PC-3 (cell line): ENCODE results near the gene HBM. TPM values are rescaled to one million over a fixed set of nuclear protein-coding genes. Genes with fewer than 3 reads are reported as not detected.
"Not testable (repeated sequence)": the region's sequence is repeated elsewhere in the genome, so short reads cannot be mapped to it uniquely, and the experiment has no call there.

ENCODE experiments used
- ATAC-seq: fragments of 200-7000 bp; cut with Tn5 transposase; 2 replicates; pipeline ENCODE4 v1.9.1; 2020; ENCODE audit warnings: mild to moderate bottlenecking, moderate library complexity
- BruUV-seq: library from RNA; stranded (reverse); fragments of 400-500 nt; replicated peaks from 2 replicates; lab custom pipeline; 2021; lab: Mats Ljungman, UMichigan
- CTCF ChIA-PET: fragments of 300-600 bp; sonication (Branson Sonifier 250); formaldehyde crosslinking; loops from one replicate; lab custom pipeline; 2022; ENCODE audit warnings: antibody characterized with exemption; lab: Charles Lee
- POLR2A ChIA-PET: fragments of 300-600 bp; sonication (Branson Sonifier 250); formaldehyde crosslinking; loops from one replicate; lab custom pipeline; 2022; ENCODE audit warnings: antibody characterized with exemption; ENCODE audit not compliant: unreplicated experiment; lab: Charles Lee
- DNase-seq: peaks from one replicate; pipeline ENCODE4 v3.0.0-alpha.2; 2015
- H2AFZ ChIP-seq: fragments of 300-600 bp; sonication (generic); 2 replicates; pipeline ENCODE4 v1.6.0; 2016; ENCODE audit warnings: antibody characterized with exemption, low read length
- H3F3A ChIP-seq: fragments of 300-600 bp; sonication (generic); one replicate; pipeline ENCODE4 v1.6.0; 2017; ENCODE audit warnings: antibody characterized with exemption, low read length, control low read depth, mild to moderate bottlenecking; ENCODE audit not compliant: unreplicated experiment
- H3K27ac ChIP-seq: fragments of 300-600 bp; sonication (generic); 2 replicates; pipeline ENCODE4 v1.5.1; 2016; ENCODE audit warnings: mild to moderate bottlenecking, low read length
- H3K27me3 ChIP-seq: fragments of 300-600 bp; sonication (generic); 2 replicates; pipeline ENCODE4 v1.6.1; 2016; ENCODE audit warnings: low read length, mixed read lengths
- H3K36me3 ChIP-seq: fragments of 300-600 bp; sonication (generic); 2 replicates; pipeline ENCODE4 v1.6.1; 2016; ENCODE audit warnings: low read depth, mixed run types, low read length, mixed read lengths
- H3K4me1 ChIP-seq: fragments of 300-600 bp; sonication (generic); 2 replicates; pipeline ENCODE4 v1.5.1; 2016; ENCODE audit warnings: low read length; ENCODE audit not compliant: insufficient read depth
- H3K4me2 ChIP-seq: fragments of 300-600 bp; sonication (generic); 2 replicates; pipeline ENCODE4 v1.6.0; 2016; ENCODE audit warnings: low read length
- H3K4me3 ChIP-seq: fragments of 300-600 bp; sonication (generic); 2 replicates; pipeline ENCODE4 v1.5.1; 2016; ENCODE audit warnings: mild to moderate bottlenecking, low read length, mixed read lengths
- H3K79me2 ChIP-seq: fragments of 300-600 bp; sonication (generic); 2 replicates; pipeline ENCODE4 v1.6.1; 2017; ENCODE audit warnings: low read length, mixed read lengths
- H3K9ac ChIP-seq: fragments of 300-600 bp; sonication (generic); 2 replicates; pipeline ENCODE4 v1.6.0; 2016; ENCODE audit warnings: mild to moderate bottlenecking, low read length
- H3K9me2 ChIP-seq: fragments of 300-600 bp; sonication (generic); replicated peaks from 2 replicates; pipeline ENCODE4 v1.6.1; 2016; ENCODE audit warnings: mixed run types, low read length, mixed read lengths
- H3K9me3 ChIP-seq: fragments of 300-600 bp; sonication (generic); 2 replicates; pipeline ENCODE4 v1.6.1; 2016; ENCODE audit warnings: low read length, mixed read lengths
- H4K20me1 ChIP-seq: fragments of 300-600 bp; sonication (generic); 2 replicates; pipeline ENCODE4 v1.6.1; 2016; ENCODE audit warnings: low read length, mixed read lengths
- CTCF ChIP-seq: fragments of 300-600 bp; sonication (generic); conservative IDR thresholded peaks from 2 replicates; pipeline ENCODE4 v1.5.1; 2017; ENCODE audit warnings: antibody characterized with exemption, low read depth, mild to moderate bottlenecking, low read length
- EZH2 ChIP-seq: fragments of 300-600 bp; sonication (generic); IDR thresholded peaks from one replicate; pipeline ENCODE4 v1.6.1; 2017; ENCODE audit warnings: antibody characterized with exemption, mild to moderate bottlenecking, low read length; ENCODE audit not compliant: unreplicated experiment
- EZH2phosphoT487 ChIP-seq: fragments of 300-600 bp; sonication (generic); IDR thresholded peaks from 2 replicates; pipeline ENCODE4 v1.6.1; 2018; ENCODE audit warnings: mild to moderate bottlenecking, antibody characterized with exemption, low read length, borderline replicate concordance
- intact Hi-C: fragments of 100-400 bp; cut with micrococcal nuclease; formaldehyde crosslinking; loops from 2 replicates; pipeline ENCODE4 v1.9.0; 2023
- total RNA-seq: library from RNA; depleted of rRNA; stranded (reverse); fragments of >200 nt; gene quantifications from 2 replicates; pipeline ENCODE4 v1.2.3, GENCODE V29; 2014; rRNA removed

Gene HBM
- total RNA-seq, 1 experiment from 2014 or later, result not detected

DNA sequence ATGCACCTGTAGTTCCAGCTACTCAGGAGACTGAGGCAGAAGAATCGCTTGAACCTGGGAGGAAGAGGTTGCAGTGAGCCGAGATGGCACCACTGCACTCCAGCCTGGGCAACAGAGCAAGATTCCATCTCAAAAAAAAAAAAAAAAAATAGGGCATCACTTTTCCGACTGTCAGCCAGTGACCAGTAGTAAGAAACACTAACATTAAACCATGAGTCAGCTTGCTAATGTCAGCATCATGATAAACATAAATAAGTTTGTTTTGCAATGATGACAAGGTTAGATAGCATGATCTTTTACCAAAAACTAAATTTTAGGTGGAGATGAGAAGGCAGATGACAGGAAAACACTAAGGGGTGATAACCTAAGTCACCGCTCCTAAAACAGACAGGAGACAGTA, 43.6 kb downstream of the HBM start:
- H3K9me3 ChIP-seq, H3K4me2 ChIP-seq, H3K27me3 ChIP-seq, H3F3A ChIP-seq, BruUV-seq, H2AFZ ChIP-seq, DNase-seq, ATAC-seq, CTCF ChIA-PET, H3K4me1 ChIP-seq, H3K9me2 ChIP-seq, intact Hi-C loops, H3K27ac ChIP-seq, H3K4me3 ChIP-seq, H4K20me1 ChIP-seq, H3K9ac ChIP-seq: not testable (repeated sequence)
- H3K79me2 ChIP-seq, result peaks cover 23% of the 10 kb centered on the region
- H3K36me3 ChIP-seq, result peaks cover 30% of the 10 kb centered on the region
- POLR2A ChIA-PET, result interaction anchor here (0.6 kb wide), 1 partner anchor 22 kb away, joined by 3 read pairs; no protein-coding TSS in a partner anchor

DNA sequence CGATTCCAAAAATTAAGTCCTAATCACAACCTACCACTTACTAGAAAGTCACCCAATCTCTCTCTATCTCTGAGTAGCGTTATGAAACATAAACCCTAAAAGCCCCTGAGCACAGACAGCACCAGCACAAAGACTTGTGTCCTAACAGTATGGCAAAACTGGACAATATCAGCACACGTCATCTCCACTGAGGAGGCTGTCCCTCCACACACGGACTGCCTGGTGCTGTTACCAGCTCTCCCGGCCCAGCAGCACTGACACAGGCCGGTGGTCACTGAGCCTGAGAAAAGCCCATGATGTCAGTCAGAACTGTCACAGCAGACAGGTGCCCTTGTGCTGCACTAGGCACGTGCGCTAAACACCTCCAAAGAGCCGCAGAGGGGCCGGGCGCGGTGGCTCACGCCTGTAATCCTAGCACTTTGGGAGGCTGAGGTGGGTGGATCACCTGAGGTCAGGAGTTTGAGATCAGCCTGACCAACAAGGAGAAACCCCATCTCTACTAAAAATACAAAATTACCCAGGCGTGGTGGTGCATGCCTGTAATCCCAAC, 45.9 kb downstream of the HBM start:
- H3K9me3 ChIP-seq, H3K4me3 ChIP-seq, H3K4me1 ChIP-seq, H3F3A ChIP-seq, H2AFZ ChIP-seq, H3K9ac ChIP-seq, H3K27ac ChIP-seq, BruUV-seq, H4K20me1 ChIP-seq, CTCF ChIA-PET, ATAC-seq, H3K4me2 ChIP-seq, DNase-seq, intact Hi-C loops, H3K27me3 ChIP-seq, H3K9me2 ChIP-seq, POLR2A ChIA-PET: not testable (repeated sequence)
- H3K36me3 ChIP-seq, result peaks cover 15% of the 10 kb centered on the region
- peaks cover 33% of the 10 kb centered on the region for H3K79me2 ChIP-seq

- Histone ChIP-seq H3K79me2 (peaks cover 38% of the 10 kb centered on the region), H3K9me2 (no peaks in the 10 kb centered on the region), H3F3A (no peaks in the 10 kb centered on the region), H2AFZ (no peak overlapping the region), H3K27me3 (no peaks in the 10 kb centered on the region), H3K4me2 (no peak overlapping the region), H3K9ac (no peak overlapping the region), H3K4me1 (no peaks in the 10 kb centered on the region), H4K20me1 (0 out of 2 replicates have a peak, but pooled peaks cover 2% of the 10 kb centered on the region), H3K9me3 (no peaks in the 10 kb centered on the region), H3K27ac (no peak overlapping the region), H3K36me3 (peaks cover 15% of the 10 kb centered on the region), H3K4me3 (no peak overlapping the region)
- DNase-seq (no peak), ATAC-seq (no peak)
- no TSS peak for BruUV-seq
- TF ChIP-seq CTCF (no peak), EZH2 (no peak), EZH2phosphoT487 (no peak)
- CTCF ChIA-PET, result no interaction called here
- POLR2A ChIA-PET, result no interaction called here
- intact Hi-C loops, result no loop called here
Measured at GRCh38 chr16:212999-213398, 47.2 kb downstream of the HBM start.

Other genes starting within 250 kb of the HBM start
- 20.3 and 30.2 TPM in 2 replicates for gene POLR3K, start 112.4 kb upstream of the HBM start, total RNA-seq
- 45.8 and 62.2 TPM in 2 replicates for gene SNRNP25, start 112.2 kb upstream of the HBM start, total RNA-seq
- 23.3 and 26.3 TPM in 2 replicates for gene RHBDF1, start 93.3 kb upstream of the HBM start, total RNA-seq
- 147 and 175 TPM in 2 replicates for gene MPG, start 87.8 kb upstream of the HBM start, total RNA-seq
- gene NPRL3, start 27.3 kb upstream of the HBM start, total RNA-seq, result 14.9 and 22.2 TPM in 2 replicates
- not detected in 2 replicates for gene HBZ, start 13.3 kb upstream of the HBM start, total RNA-seq
- not detected in 2 replicates for gene HBA2, start 6.9 kb downstream of the HBM start, total RNA-seq
- not detected in 2 replicates for gene HBA1, start 10.7 kb downstream of the HBM start, total RNA-seq
- not detected in 2 replicates for gene HBQ1, start 14.5 kb downstream of the HBM start, total RNA-seq
- 46.0 and 61.9 TPM in 2 replicates for gene LUC7L, start 63.5 kb downstream of the HBM start, total RNA-seq
- gene FAM234A, start 68.8 kb downstream of the HBM start, total RNA-seq, result 31.4 and 38.0 TPM in 2 replicates
- 1.2 and 1.5 TPM in 2 replicates for gene RGS11, start 110.0 kb downstream of the HBM start, total RNA-seq
- gene ARHGDIG, start 114.6 kb downstream of the HBM start, total RNA-seq, result 0.35 TPM in 1 of 2 replicates, not detected in the other
- gene PDIA2, start 117.2 kb downstream of the HBM start, total RNA-seq, result not detected in 2 replicates
- gene AXIN1, start 186.7 kb downstream of the HBM start, total RNA-seq, result 26.9 and 50.8 TPM in 2 replicates
- 154 and 206 TPM in 2 replicates for gene MRPL28, start 204.6 kb downstream of the HBM start, total RNA-seq
- gene PGAP6, start 216.0 kb downstream of the HBM start, total RNA-seq, result 40.8 and 56.5 TPM in 2 replicates
- gene NME4, start 231.2 kb downstream of the HBM start, total RNA-seq, result 182 and 207 TPM in 2 replicates
- gene DECR2, start 235.9 kb downstream of the HBM start, total RNA-seq, result 19.8 and 22.3 TPM in 2 replicates